HG03159 (cell line): ENCODE data around the gene SKAP1.
"Not testable (repeated sequence)": the region's sequence is repeated elsewhere in the genome, so short reads cannot be mapped to it uniquely, and the experiment has no call there.

Experiments
- ATAC-seq: cut with Tn5 transposase; IDR thresholded peaks from one replicate; pipeline ENCODE4 v1.9.1; 2021; ENCODE audit warnings: mild to moderate bottlenecking, moderate library complexity; ENCODE audit not compliant: unreplicated experiment

Gene SKAP1

GRCh38 chr17:48225725-48226567, 204.1 kb downstream of the SKAP1 start:
- ATAC-seq, result no peak

GRCh38 chr17:48223945-48224344, 206.1 kb downstream of the SKAP1 start:
- ATAC-seq, result no peak

GRCh38 chr17:48219617-48220016, 210.4 kb downstream of the SKAP1 start:
- no peak for ATAC-seq

- ATAC-seq, result no peak
Observed at GRCh38 chr17:48215583-48216139, 214.4 kb downstream of the SKAP1 start.

- no peak for ATAC-seq
Observed at GRCh38 chr17:48213797-48214196, 216.2 kb downstream of the SKAP1 start.

- ATAC-seq, result no peak
Observed at GRCh38 chr17:48211787-48212186, 218.2 kb downstream of the SKAP1 start.

- no peak for ATAC-seq
Observed at GRCh38 chr17:48211011-48211410, 219.0 kb downstream of the SKAP1 start.

- no peak for ATAC-seq
Observed at GRCh38 chr17:48209973-48210372, 220.0 kb downstream of the SKAP1 start.

- no peak for ATAC-seq
Observed at GRCh38 chr17:48207776-48208544, 222.1 kb downstream of the SKAP1 start.

GRCh38 chr17:48207036-48207435, 223.0 kb downstream of the SKAP1 start:
- not testable (repeated sequence) for ATAC-seq

- ATAC-seq, result no peak
Observed at GRCh38 chr17:48202959-48203358, 227.1 kb downstream of the SKAP1 start.

- ATAC-seq, result no peak
Observed at GRCh38 chr17:48198950-48199541, 231.0 kb downstream of the SKAP1 start.

- ATAC-seq, result no peak
Observed at GRCh38 chr17:48195910-48196309, 234.1 kb downstream of the SKAP1 start.

GRCh38 chr17:48194097-48194550, 235.9 kb downstream of the SKAP1 start:
- no peak for ATAC-seq

GRCh38 chr17:48192321-48192731, 237.7 kb downstream of the SKAP1 start:
- ATAC-seq, result no peak

GRCh38 chr17:48191362-48191761, 238.7 kb downstream of the SKAP1 start:
- ATAC-seq, result no peak

GRCh38 chr17:48190871-48191270, 239.1 kb downstream of the SKAP1 start:
- no peak for ATAC-seq

- ATAC-seq, result no peak
Observed at GRCh38 chr17:48187872-48188608, 242.0 kb downstream of the SKAP1 start.

- ATAC-seq, result not testable (repeated sequence)
Observed at GRCh38 chr17:48186317-48186716, 243.7 kb downstream of the SKAP1 start.

- no peak for ATAC-seq
Observed at GRCh38 chr17:48184721-48185120, 245.3 kb downstream of the SKAP1 start.

- no peak for ATAC-seq
Observed at GRCh38 chr17:48181653-48182052, 248.4 kb downstream of the SKAP1 start.
